Measurements from ENCODE around the gene TRMT1.

The TRMT1 gene

DNA sequence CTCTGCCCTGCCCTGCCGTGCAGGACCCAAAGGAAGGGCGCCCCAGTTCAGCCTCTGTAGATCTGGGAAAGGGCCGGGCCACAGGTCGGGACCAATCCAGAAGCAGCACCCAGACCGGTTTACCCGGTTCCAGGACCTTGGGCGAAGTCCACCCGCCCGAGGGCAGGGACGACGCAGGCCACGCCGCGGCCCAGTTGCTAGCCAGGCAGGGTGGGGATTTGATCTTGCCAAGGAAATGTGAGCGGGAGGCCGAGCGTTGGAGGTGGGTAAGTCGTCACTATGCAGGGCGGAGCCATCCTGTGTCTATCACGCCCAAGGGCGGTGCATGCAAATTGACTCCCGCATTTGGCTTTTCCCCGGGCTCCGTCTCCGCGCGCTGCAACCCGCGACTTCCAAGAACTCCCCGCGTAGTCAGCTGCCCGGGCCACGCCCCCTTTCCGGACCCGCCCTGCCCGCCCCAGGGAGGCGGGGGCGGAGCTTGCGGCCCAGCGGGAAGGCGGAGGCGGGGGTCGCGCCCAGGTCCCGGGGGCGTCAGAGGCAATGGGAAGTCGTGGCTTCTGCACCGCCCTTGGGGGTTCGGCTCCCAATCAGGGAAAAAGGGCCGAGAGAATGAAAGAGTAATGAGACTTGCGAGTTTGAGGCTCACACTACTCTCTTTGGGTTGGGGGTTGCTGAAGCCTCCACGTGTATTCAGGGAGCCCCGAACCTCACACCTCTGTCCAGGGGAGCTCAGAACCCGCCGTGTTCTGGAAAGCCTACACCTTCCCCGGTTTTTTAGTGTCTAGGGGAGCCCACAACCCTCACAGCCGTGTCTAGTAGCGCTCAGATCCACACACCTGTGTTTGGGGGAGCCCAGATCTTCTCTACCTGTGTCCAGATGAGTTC lies 46.4 kb upstream of the TRMT1 start:
- peaks cover 5% of the 10 kb centered on the region for H3K27me3 Mint-ChIP-seq (ENCODE audit: low read depth, poor library complexity)
- no peaks in the 10 kb centered on the region for H3K36me3 Mint-ChIP-seq (ENCODE audit: low read depth)
- peaks cover 64% of the 10 kb centered on the region for H3K4me1 Mint-ChIP-seq
- TF ChIP-seq, protein P1, sequence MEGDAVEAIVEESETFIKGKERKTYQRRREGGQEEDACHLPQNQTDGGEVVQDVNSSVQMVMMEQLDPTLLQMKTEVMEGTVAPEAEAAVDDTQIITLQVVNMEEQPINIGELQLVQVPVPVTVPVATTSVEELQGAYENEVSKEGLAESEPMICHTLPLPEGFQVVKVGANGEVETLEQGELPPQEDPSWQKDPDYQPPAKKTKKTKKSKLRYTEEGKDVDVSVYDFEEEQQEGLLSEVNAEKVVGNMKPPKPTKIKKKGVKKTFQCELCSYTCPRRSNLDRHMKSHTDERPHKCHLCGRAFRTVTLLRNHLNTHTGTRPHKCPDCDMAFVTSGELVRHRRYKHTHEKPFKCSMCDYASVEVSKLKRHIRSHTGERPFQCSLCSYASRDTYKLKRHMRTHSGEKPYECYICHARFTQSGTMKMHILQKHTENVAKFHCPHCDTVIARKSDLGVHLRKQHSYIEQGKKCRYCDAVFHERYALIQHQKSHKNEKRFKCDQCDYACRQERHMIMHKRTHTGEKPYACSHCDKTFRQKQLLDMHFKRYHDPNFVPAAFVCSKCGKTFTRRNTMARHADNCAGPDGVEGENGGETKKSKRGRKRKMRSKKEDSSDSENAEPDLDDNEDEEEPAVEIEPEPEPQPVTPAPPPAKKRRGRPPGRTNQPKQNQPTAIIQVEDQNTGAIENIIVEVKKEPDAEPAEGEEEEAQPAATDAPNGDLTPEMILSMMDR (IDR thresholded peaks at IDR 0.05), result no peak
- peak overlapping the region; percentile 74 for H3K4me3 Mint-ChIP-seq
- H3K27ac Mint-ChIP-seq, result peak overlapping the region; percentile 98
- peak; percentile 95 for DNase-seq
- H3K9me3 Mint-ChIP-seq, result no peaks in the 10 kb centered on the region

DNA sequence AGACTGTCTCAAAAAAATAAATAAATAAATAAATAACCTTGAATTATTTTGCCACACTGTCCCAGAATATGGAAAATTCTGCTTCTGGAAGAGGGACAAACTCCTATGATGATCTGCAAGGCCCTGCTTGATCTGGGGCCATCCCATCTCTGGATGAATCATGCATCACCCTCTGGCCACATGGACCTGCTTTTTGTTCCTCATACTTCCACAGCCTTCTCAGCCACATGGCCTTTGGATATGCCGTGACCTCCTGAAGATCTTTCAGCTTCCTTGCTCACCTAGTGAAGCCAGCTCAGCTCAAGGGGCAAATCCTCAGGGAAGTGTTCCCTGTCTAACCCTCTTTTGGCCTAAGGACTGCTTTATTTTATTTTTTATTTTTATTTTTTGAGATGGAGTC lies 44.0 kb upstream of the TRMT1 start:
- H3K36me3 Mint-ChIP-seq (ENCODE audit: low read depth), result no peaks in the 10 kb centered on the region
- no peaks in the 10 kb centered on the region for H3K27me3 Mint-ChIP-seq (ENCODE audit: low read depth, poor library complexity)
- H3K4me3 Mint-ChIP-seq, result no peak overlapping the region
- TF ChIP-seq, protein P1 (IDR thresholded peaks at IDR 0.05), result no peak
- DNase-seq, result no peak
- H3K9me3 Mint-ChIP-seq, result no peaks in the 10 kb centered on the region
- H3K27ac Mint-ChIP-seq, result peak overlapping the region; percentile 42
- H3K4me1 Mint-ChIP-seq, result peaks cover 60% of the 10 kb centered on the region

DNA sequence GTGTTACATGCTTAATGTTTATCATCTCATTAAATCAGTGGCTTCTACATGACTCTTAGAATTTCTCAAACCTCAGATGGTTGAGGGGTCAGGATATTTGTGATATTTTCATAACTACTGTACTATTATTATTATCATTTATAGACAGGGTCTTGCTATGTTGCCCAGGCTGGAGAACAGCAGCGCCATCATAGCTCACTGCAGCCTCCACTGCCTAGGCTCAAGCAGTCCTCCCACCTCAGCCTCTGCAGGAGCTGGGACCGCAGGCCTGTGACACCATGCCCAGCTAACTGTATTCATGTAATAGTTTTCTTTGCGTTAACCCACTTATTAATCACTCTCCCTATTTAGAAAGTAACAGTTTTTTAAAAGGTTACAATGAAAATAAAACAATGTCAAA lies 43.2 kb upstream of the TRMT1 start:
- H3K36me3 Mint-ChIP-seq (ENCODE audit: low read depth), result no peaks in the 10 kb centered on the region
- H3K27me3 Mint-ChIP-seq (ENCODE audit: low read depth, poor library complexity), result peaks cover under 1% of the 10 kb centered on the region
- no peaks in the 10 kb centered on the region for H3K9me3 Mint-ChIP-seq
- no peak overlapping the region for H3K4me3 Mint-ChIP-seq
- H3K4me1 Mint-ChIP-seq, result peaks cover 52% of the 10 kb centered on the region
- TF ChIP-seq, protein P1 (IDR thresholded peaks at IDR 0.05), result no peak
- no peak overlapping the region for H3K27ac Mint-ChIP-seq
- no peak for DNase-seq

DNA sequence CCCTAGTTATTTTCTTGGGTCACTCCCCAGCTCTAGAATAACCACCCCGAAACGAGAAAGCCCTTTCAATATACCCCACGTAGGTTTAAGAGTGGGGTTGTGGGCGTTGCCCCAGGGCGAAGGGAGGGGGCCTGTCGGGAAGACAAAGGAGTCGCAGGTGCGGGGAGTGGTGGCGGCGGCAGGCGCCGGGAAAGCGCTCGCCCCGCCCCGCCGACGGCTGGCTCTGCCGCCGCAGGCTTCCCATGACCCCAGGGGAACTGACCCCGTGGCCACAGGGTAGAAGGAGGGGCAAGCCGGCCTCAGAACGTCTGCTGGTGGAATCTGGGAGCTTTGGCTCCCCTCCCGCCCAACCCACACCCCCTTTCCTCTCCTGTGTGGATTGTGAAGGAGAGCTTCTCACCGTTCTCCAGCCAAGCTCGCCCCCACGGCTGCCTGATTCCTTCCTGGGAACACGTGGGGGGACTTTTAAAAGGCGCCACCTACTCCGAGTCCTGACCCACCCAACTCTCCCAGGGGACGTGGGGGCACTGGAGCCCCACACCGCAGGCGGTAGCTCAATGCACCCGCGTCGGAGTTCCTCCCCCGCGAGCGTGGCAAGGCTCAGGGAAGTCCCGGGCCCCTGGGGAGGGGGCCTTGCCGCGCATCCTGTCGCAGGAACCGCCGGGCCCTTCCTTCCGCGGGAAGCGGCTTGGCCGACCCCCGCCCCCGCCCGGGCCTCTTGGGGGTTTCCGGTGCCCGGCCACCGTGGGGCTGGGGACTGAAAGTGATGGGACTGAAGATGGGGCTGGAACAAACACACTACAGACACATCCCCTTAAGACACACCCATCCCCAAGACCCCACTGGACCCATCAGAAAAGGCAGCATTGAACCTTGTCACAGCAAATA lies 39.2 kb upstream of the TRMT1 start:
- Mint-ChIP-seq H3K36me3 (ENCODE audit: low read depth) (peaks cover 8% of the 10 kb centered on the region), H3K9me3 (no peaks in the 10 kb centered on the region), H3K27me3 (ENCODE audit: low read depth, poor library complexity) (peaks cover 14% of the 10 kb centered on the region), H3K4me3 (peak overlapping the region; percentile 96), H3K4me1 (peaks cover 31% of the 10 kb centered on the region), H3K27ac (peak overlapping the region; percentile 99)
- peak; percentile 89 for DNase-seq
- TF ChIP-seq, protein P1 (IDR thresholded peaks at IDR 0.05), result no peak

DNA sequence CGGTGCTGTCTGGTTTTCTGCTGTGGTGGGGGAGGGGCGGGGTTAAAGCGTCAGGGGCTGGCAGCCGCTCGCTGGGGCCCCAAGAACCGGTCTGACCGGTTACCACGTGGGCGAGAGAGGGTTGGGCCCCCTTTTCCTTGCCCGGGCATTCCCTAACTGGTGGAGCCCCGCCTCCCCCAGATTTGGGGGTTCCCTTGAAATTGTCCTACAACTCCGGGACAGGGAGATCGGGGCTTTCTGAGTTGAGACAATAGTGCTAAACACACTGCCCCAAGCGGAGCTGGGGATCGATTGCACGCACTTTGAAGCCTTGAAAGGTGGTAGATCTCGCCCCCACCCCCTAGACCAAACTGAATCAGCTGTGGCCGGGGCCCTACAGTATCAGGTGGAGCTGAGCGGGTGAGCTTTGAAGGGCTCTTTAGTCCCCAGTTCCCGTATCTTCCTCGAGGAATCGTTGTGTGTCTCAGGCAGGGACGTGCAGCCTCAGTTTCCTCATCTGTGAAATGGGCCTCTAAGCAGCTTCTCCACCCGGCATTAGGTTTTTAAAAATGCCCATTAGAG lies 38.5 kb upstream of the TRMT1 start:
- Mint-ChIP-seq H3K4me3 (peak overlapping the region; percentile 96), H3K27me3 (ENCODE audit: low read depth, poor library complexity) (peaks cover 14% of the 10 kb centered on the region), H3K36me3 (ENCODE audit: low read depth) (peaks cover 8% of the 10 kb centered on the region), H3K9me3 (no peaks in the 10 kb centered on the region), H3K4me1 (peaks cover 29% of the 10 kb centered on the region), H3K27ac (peak overlapping the region; percentile 99)
- DNase-seq, result peak; percentile 65
- TF ChIP-seq, protein P1 (IDR thresholded peaks at IDR 0.05), result no peak
